NT2/D1 (cell line): ENCODE measurements around the gene OR4S2.

Source experiments
- SUZ12 ChIP-seq: IDR thresholded peaks from 2 replicates; pipeline ENCODE4 v1.6.1; 2011; ENCODE audit not compliant: insufficient read length, insufficient read depth; ENCODE audit errors: extremely low read depth
- YY1 ChIP-seq: IDR thresholded peaks from 2 replicates; pipeline ENCODE4 v1.6.1; 2011; ENCODE audit not compliant: insufficient read length, insufficient read depth
- ZNF274 ChIP-seq: IDR thresholded peaks from 2 replicates; pipeline ENCODE4 v1.6.1; 2011; ENCODE audit warnings: mild to moderate bottlenecking, low read depth, low read length

- TF ChIP-seq YY1 (no peak), ZNF274 (no peak), SUZ12 (no peak)
Measured at GRCh38 chr11:55648027-55648426, at the start of gene OR4S2.
